Activated T-helper 1 cell treated with anti-CD3 and anti-CD28 coated beads, Interleukin-12 subunit alpha, Interleukin-12 subunit beta, Interleukin-2, Interleukin-4 antibody, amounts not matched to agents 30 ng/mL and 10 ng/mL and 1 ng/mL, durations not matched to agents 14 hours and 24 hours and 36 hours (primary cell): Measurements from ENCODE around the gene KIF1B. TPM values are rescaled to one million over a fixed set of nuclear protein-coding genes. Genes with fewer than 3 reads are reported as not detected.
"Not testable (repeated sequence)": the region's sequence is repeated elsewhere in the genome, so short reads cannot be mapped to it uniquely, and the experiment has no call there.

ENCODE experiments used
- DNase-seq: peaks from one replicate; pipeline ENCODE4 v3.0.0; 2021; ENCODE audit warnings: low spot score
- H3K27ac Mint-ChIP-seq: one replicate; pipeline ENCODE4 v1.8.0; 2021; ENCODE audit warnings: mild to moderate bottlenecking, mixed read lengths
- H3K27me3 Mint-ChIP-seq: one replicate; pipeline ENCODE4 v1.8.0; 2022; ENCODE audit warnings: mild to moderate bottlenecking, moderate library complexity, mixed read lengths; ENCODE audit not compliant: insufficient read depth
- H3K36me3 Mint-ChIP-seq: one replicate; pipeline ENCODE4 v1.8.0; 2021; ENCODE audit warnings: low read depth, mixed read lengths
- H3K4me1 Mint-ChIP-seq: one replicate; pipeline ENCODE4 v1.8.0; 2021; ENCODE audit warnings: low read depth, mixed read lengths
- H3K4me3 Mint-ChIP-seq: one replicate; pipeline ENCODE4 v1.8.0; 2021; ENCODE audit warnings: mild to moderate bottlenecking, moderate library complexity, mixed read lengths
- H3K9me3 Mint-ChIP-seq: one replicate; pipeline ENCODE4 v1.8.0; 2021; ENCODE audit warnings: mixed read lengths
- intact Hi-C: fragments of 100-400 bp; cut with micrococcal nuclease; formaldehyde crosslinking; loops from one replicate; pipeline ENCODE4 v1.15.1; 2024
- total RNA-seq: library from RNA; stranded (reverse); gene quantifications from 2 replicates; pipeline ENCODE4 v1.2.3, GENCODE V29; 2022

KIF1B gene
- total RNA-seq, 1 donor from 2014 or later = 15.8 TPM

DNA sequence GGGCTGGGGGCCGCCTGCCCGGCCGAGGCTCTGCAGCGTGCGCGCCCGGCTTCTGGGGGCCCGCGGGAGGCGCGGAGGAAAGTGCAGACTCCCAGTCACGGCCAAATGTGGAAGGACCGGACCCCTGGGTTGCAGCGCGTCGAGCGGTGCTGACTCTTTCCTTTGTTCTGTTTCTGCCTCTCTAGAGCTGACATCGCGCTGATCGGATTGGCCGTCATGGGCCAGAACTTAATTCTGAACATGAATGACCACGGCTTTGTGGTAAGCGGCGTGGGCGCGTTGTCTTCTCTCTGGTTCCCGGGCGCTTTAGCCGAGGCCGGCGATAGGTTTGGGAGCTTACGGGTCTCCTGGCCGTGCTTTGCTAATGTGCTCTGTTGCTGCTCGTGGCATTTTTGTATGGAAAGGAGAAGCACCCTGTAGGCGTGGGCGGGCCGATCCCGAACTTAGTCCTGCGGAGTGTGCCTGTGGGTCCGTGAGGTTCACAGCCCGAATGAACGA is 189.1 kb downstream of the KIF1B start:
- H3K9me3 Mint-ChIP-seq = no peaks in the 10 kb centered on the region
- peak overlapping the region; percentile 92 for H3K4me3 Mint-ChIP-seq
- peaks cover 23% of the 10 kb centered on the region for H3K36me3 Mint-ChIP-seq
- H3K4me1 Mint-ChIP-seq = peaks cover 25% of the 10 kb centered on the region
- H3K27ac Mint-ChIP-seq = peak overlapping the region; percentile 77
- H3K27me3 Mint-ChIP-seq = no peaks in the 10 kb centered on the region
- intact Hi-C loops = loop anchor here (2.0 to 5.0 kb wide), 2 partner anchors 489 to 1497 kb away; partner anchors contain the start of gene CTNNBIP1
- no peak for DNase-seq

GRCh38 chr1:10400013-10400412 is 189.6 kb downstream of the KIF1B start:
- Mint-ChIP-seq H3K27me3 (no peaks in the 10 kb centered on the region), H3K36me3 (peaks cover 27% of the 10 kb centered on the region), H3K4me1 (peaks cover 25% of the 10 kb centered on the region), H3K27ac (peak overlapping the region; percentile 77), H3K4me3 (peak overlapping the region; percentile 92), H3K9me3 (no peaks in the 10 kb centered on the region)
- no peak for DNase-seq
- intact Hi-C loops = no loop called here

DNA sequence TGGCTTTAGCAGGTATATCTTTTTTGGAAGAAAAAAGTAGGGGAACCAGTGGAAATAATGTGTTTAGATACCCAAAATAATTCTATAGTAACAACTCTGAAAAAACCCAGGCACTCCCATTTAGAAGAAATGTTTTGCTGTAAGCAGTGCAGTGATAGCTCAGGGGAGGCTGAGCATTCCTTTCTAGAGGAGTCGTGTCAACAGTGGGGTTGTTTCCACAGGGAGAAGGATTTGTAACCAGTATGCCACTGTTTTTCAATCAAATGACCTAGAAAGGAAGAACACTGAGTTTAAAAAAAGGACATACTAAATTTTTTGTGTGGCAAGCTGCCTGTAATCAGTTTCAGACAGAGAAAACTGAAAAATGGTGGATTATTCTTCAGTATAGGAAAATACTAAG is 190.9 kb downstream of the KIF1B start:
- intact Hi-C loops = no loop called here
- peaks cover 25% of the 10 kb centered on the region for H3K4me1 Mint-ChIP-seq
- H3K27ac Mint-ChIP-seq = no peak overlapping the region
- H3K27me3 Mint-ChIP-seq = no peaks in the 10 kb centered on the region
- H3K36me3 Mint-ChIP-seq = peaks cover 27% of the 10 kb centered on the region
- no peak for DNase-seq
- H3K4me3 Mint-ChIP-seq = no peak overlapping the region
- no peaks in the 10 kb centered on the region for H3K9me3 Mint-ChIP-seq

GRCh38 chr1:10402729-10403274 is 192.4 kb downstream of the KIF1B start:
- H3K4me3 Mint-ChIP-seq = no peak overlapping the region
- DNase-seq = no peak

DNA sequence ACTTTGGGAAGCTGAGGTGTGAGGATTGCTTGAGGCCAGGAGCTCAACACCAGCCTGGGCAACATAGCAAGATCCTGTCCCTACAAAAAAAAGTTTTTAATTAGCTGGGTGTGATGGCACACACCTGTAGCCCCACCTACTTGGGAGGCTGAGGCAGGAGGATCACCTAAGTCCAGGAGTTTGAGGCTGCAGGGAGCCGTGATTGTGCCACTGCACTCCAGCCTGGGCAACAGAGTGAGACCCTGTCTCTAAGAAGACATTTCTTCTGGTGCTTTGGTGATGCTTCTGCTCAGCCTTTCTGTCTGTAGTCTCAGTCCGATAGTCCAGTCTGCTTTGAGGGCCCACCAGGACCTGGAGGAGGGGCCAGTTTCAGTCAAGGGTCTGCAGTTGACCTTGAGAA is 196.8 kb downstream of the KIF1B start:
- intact Hi-C loops = no loop called here
- Mint-ChIP-seq H3K9me3 (no peaks in the 10 kb centered on the region), H3K27me3 (no peaks in the 10 kb centered on the region), H3K4me3 (no peak overlapping the region), H3K4me1 (peaks cover 10% of the 10 kb centered on the region), H3K36me3 (peaks cover 52% of the 10 kb centered on the region), H3K27ac (peak overlapping the region; percentile 52)
- no peak for DNase-seq

More at GRCh38 chr1:10402729-10403274, 192.4 kb downstream of the KIF1B start:
- no peaks in the 10 kb centered on the region for H3K27me3 Mint-ChIP-seq
- H3K36me3 Mint-ChIP-seq = peaks cover 42% of the 10 kb centered on the region
- H3K9me3 Mint-ChIP-seq = no peaks in the 10 kb centered on the region
- H3K4me1 Mint-ChIP-seq = peaks cover 30% of the 10 kb centered on the region
- intact Hi-C loops = no loop called here
- H3K27ac Mint-ChIP-seq = no peak overlapping the region

DNA sequence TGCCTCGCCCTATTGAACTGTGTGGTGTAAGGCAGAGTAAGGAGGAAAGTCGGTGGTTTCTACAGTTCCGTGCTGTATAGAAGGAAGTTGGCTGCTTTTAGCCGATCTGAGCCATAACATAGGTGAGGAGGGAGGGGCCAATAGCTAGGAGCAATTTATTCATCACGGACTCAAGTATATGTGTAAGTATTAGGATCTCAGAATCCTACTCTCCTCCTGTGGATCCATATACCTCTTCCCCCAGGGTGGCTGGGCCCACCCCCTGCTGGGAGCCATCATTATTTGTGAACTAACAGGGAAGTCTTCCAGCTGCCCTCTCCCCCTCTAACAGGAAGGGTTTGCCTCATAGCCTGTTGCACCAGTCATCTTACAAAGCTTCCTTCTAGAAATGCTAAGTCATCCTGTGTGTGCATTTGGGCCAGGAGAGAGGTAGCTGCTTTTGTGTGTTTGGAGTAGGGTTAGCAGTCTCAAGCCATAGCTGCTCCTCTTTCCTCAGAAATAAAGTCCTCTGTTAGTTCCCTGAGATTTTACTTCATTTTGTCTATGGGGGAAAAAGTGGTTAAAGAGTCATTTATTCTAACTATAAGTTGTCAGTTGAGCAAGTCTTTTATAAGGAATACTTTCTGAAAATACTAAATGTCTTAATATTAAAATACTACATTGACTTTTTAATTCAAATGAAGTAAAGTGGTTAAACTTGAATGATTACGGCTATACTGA is 205.0 kb downstream of the KIF1B start:
- Mint-ChIP-seq H3K27me3 (no peaks in the 10 kb centered on the region), H3K27ac (peak overlapping the region; percentile 90), H3K4me3 (peak overlapping the region; percentile 69), H3K9me3 (no peaks in the 10 kb centered on the region), H3K4me1 (peaks cover 16% of the 10 kb centered on the region), H3K36me3 (peaks cover 61% of the 10 kb centered on the region)
- peak; percentile 10 for DNase-seq
- intact Hi-C loops = no loop called here

DNA sequence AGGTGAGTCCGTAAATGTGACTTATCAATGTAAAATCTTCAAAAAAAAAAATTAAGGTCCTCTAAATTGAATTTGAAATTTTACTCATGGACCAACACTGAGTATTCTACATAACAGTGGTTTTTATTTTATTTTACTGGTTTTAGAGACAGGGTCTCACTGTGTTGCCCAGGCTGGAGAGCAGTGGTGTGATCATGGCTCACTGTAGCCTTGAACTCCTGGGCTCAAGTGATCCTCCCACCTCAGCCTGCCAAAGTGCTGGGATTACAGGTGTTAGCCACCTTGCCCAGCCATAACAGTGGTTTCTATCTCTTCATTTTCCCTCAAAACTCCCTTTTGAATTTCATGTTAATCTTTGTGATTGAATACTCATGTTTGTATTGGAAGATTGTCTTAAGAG is 205.6 kb downstream of the KIF1B start:
- H3K4me3 Mint-ChIP-seq, H3K27me3 Mint-ChIP-seq, H3K27ac Mint-ChIP-seq, H3K9me3 Mint-ChIP-seq, intact Hi-C loops, DNase-seq: not testable (repeated sequence)
- peaks cover 63% of the 10 kb centered on the region for H3K36me3 Mint-ChIP-seq
- peaks cover 16% of the 10 kb centered on the region for H3K4me1 Mint-ChIP-seq

- H3K4me1 Mint-ChIP-seq = peaks cover 16% of the 10 kb centered on the region
- H3K27ac Mint-ChIP-seq = not testable (repeated sequence)
- H3K36me3 Mint-ChIP-seq = peaks cover 45% of the 10 kb centered on the region
These were observed 208.4 kb downstream of the KIF1B start for GRCh38 chr1:10418741-10419140.

DNA sequence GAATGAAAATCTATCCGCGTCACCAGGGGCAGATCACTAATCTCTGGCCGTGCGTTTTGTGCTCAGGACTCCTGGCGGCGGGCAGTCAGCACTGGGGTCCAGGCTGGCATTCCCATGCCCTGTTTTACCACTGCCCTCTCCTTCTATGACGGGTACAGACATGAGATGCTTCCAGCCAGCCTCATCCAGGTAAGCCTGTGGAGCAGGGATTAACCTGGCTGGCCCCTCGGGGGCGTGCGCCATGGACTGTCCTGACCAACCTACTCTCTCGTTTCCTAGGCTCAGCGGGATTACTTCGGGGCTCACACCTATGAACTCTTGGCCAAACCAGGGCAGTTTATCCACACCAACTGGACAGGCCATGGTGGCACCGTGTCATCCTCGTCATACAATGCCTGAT is 209.0 kb downstream of the KIF1B start:
- no peaks in the 10 kb centered on the region for H3K9me3 Mint-ChIP-seq
- DNase-seq = no peak
- no peak overlapping the region for H3K27ac Mint-ChIP-seq
- peaks cover 45% of the 10 kb centered on the region for H3K36me3 Mint-ChIP-seq
- no peak overlapping the region for H3K4me3 Mint-ChIP-seq
- intact Hi-C loops = no loop called here
- H3K27me3 Mint-ChIP-seq = no peaks in the 10 kb centered on the region
- H3K4me1 Mint-ChIP-seq = peaks cover 14% of the 10 kb centered on the region

More at GRCh38 chr1:10418741-10419140, 208.4 kb downstream of the KIF1B start:
- H3K27me3 Mint-ChIP-seq, intact Hi-C loops, DNase-seq, H3K9me3 Mint-ChIP-seq, H3K4me3 Mint-ChIP-seq: not testable (repeated sequence)

DNA sequence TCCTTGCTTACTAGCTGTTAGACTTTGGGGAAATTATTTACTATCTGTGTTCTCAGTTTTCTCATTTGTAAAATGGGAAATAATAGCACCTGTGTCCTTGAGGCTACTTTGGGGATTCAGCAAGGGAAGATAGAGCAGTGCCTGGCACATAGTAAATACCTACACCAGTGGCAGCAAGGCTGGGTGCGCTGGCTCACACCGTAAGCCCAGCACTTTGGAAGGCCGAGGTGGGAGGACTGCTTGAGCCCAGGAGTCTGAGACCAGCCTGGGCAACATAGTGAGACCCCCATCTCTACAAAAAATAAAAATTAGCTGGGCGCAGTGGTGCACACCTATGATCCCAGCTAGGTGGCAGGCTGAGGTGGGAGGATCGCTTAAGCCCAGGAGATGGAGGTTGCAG is 211.3 kb downstream of the KIF1B start:
- Mint-ChIP-seq H3K4me1 (no peaks in the 10 kb centered on the region), H3K27me3 (no peaks in the 10 kb centered on the region), H3K36me3 (peaks cover 34% of the 10 kb centered on the region), H3K4me3 (no peak overlapping the region), H3K9me3 (no peaks in the 10 kb centered on the region), H3K27ac (no peak overlapping the region)
- intact Hi-C loops = no loop called here
- no peak for DNase-seq

GRCh38 chr1:10424034-10424433 is 213.7 kb downstream of the KIF1B start:
- Mint-ChIP-seq H3K4me1 (peaks cover 5% of the 10 kb centered on the region), H3K27ac (no peak overlapping the region), H3K4me3 (no peak overlapping the region), H3K27me3 (no peaks in the 10 kb centered on the region), H3K9me3 (no peaks in the 10 kb centered on the region), H3K36me3 (peaks cover 18% of the 10 kb centered on the region)
- intact Hi-C loops = no loop called here
- no peak for DNase-seq

GRCh38 chr1:10424651-10425050 is 214.3 kb downstream of the KIF1B start:
- H3K9me3 Mint-ChIP-seq = no peaks in the 10 kb centered on the region
- H3K27me3 Mint-ChIP-seq = no peaks in the 10 kb centered on the region
- H3K27ac Mint-ChIP-seq = no peak overlapping the region
- H3K4me1 Mint-ChIP-seq = peaks cover 11% of the 10 kb centered on the region
- intact Hi-C loops = no loop called here
- peaks cover 13% of the 10 kb centered on the region for H3K36me3 Mint-ChIP-seq
- no peak overlapping the region for H3K4me3 Mint-ChIP-seq
- DNase-seq = no peak

- H3K27me3 Mint-ChIP-seq, H3K27ac Mint-ChIP-seq, H3K36me3 Mint-ChIP-seq, H3K4me3 Mint-ChIP-seq, intact Hi-C loops, DNase-seq, H3K9me3 Mint-ChIP-seq: not testable (repeated sequence)
- H3K4me1 Mint-ChIP-seq = peaks cover 18% of the 10 kb centered on the region
These were observed 215.6 kb downstream of the KIF1B start for GRCh38 chr1:10425826-10426534.
